Erythroblast (primary cell): ENCODE data around the gene TTLL6.

Source experiments
- GATA1 ChIP-seq: IDR thresholded peaks from 2 replicates; pipeline ENCODE4 v1.6.1; 2011; ENCODE audit warnings: low read depth, mild to moderate bottlenecking, control low read depth, low read length, moderate library complexity
- POLR2A ChIP-seq: IDR thresholded peaks from 2 replicates; pipeline ENCODE4 v1.6.1; 2011; ENCODE audit warnings: mild to moderate bottlenecking, low read length

DNA sequence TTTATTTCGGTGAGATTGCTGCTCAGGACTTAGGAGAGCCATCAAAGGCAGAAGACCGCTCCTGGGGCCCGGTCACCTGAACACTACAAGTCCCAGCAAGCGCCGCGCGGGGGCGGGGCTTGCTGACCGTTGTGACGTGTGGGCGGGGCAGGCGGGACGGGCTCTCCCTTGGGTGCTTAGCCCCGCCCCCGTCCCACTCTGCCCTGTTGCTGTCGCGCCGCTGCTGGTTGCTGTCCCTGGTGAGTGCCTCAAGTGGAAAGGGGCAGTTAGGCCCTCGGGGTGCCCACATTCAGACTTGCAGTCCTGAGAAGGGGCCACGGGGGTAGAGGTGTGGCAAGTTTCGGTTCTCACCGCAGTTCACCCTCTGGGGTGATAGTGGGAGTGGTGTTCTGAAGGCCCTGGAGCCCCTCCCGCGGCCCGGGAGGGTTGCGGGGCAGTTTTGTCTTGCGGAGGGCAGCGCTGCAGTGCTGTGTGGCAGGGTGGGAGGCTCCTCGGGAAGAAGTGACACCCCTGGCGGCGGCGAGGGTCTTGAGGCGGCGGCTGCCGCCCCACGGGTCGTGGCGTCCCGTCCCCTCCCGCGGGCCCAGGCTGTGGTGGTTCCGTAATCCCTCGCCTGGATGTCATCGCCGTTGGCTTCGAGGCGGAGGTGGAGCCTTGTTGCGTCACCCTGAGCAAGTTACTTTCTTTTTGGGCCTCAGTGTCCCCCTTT, 14.0 kb upstream of the TTLL6 start, which contains the start of gene CALCOCO2:
- TF ChIP-seq POLR2A: peak; percentile 93
- no peak for TF ChIP-seq GATA1
